Activated naive CD4-positive, alpha-beta T cell treated with anti-CD3 and anti-CD28 coated beads, Interleukin-2, amount 50 U/mL, for 16 hours (primary cell): ENCODE data around the gene FLT1.
A peak's percentile ranks its signal among the peaks of the same experiment; 100 is the strongest.

Experiments
- DNase-seq: peaks from one replicate; pipeline ENCODE4 v3.0.0-alpha.2; 2020

Gene FLT1

GRCh38 chr13:28338006-28338574 lies 156.8 kb downstream of the FLT1 start:
- no peak for DNase-seq

GRCh38 chr13:28337166-28338005 lies 157.5 kb downstream of the FLT1 start:
- DNase-seq = no peak

GRCh38 chr13:28336193-28336657 lies 158.7 kb downstream of the FLT1 start:
- no peak for DNase-seq

- no peak for DNase-seq
Observed at GRCh38 chr13:28333204-28333881, 161.6 kb downstream of the FLT1 start.

GRCh38 chr13:28329395-28330158 lies 165.4 kb downstream of the FLT1 start:
- DNase-seq = no peak

- DNase-seq = no peak
Observed at GRCh38 chr13:28328271-28328607, 166.7 kb downstream of the FLT1 start.

GRCh38 chr13:28327373-28328270 lies 167.3 kb downstream of the FLT1 start:
- DNase-seq = no peak

GRCh38 chr13:28326056-28326455 lies 168.9 kb downstream of the FLT1 start:
- no peak for DNase-seq

GRCh38 chr13:28325022-28325421 lies 169.9 kb downstream of the FLT1 start:
- no peak for DNase-seq

- DNase-seq = peak; percentile 45
Observed at GRCh38 chr13:28324181-28324789, 170.6 kb downstream of the FLT1 start.

GRCh38 chr13:28322256-28322905 lies 172.5 kb downstream of the FLT1 start:
- no peak for DNase-seq

- no peak for DNase-seq
Observed at GRCh38 chr13:28321756-28322155, 173.2 kb downstream of the FLT1 start.

GRCh38 chr13:28320884-28321574 lies 173.9 kb downstream of the FLT1 start:
- DNase-seq = no peak

GRCh38 chr13:28320209-28320608 lies 174.7 kb downstream of the FLT1 start:
- no peak for DNase-seq

GRCh38 chr13:28319528-28319927 lies 175.4 kb downstream of the FLT1 start:
- DNase-seq = no peak

- DNase-seq = no peak
Observed at GRCh38 chr13:28318496-28318895, 176.4 kb downstream of the FLT1 start.

GRCh38 chr13:28316836-28317235 lies 178.1 kb downstream of the FLT1 start:
- no peak for DNase-seq

- no peak for DNase-seq
Observed at GRCh38 chr13:28316129-28316528, 178.8 kb downstream of the FLT1 start.

- DNase-seq = no peak
Observed at GRCh38 chr13:28314879-28315278, 180.0 kb downstream of the FLT1 start.

GRCh38 chr13:28313579-28313978 lies 181.3 kb downstream of the FLT1 start:
- DNase-seq = no peak

GRCh38 chr13:28306325-28306724 lies 188.6 kb downstream of the FLT1 start:
- no peak for DNase-seq
